GM21447 (cell line): ENCODE data around the gene CAMTA1.
"Not testable (repeated sequence)": the region's sequence is repeated elsewhere in the genome, so short reads cannot be mapped to it uniquely, and the experiment has no call there.

Experiments used
- ATAC-seq: cut with Tn5 transposase; IDR thresholded peaks from one replicate; pipeline ENCODE4 v1.9.1; 2021; ENCODE audit not compliant: unreplicated experiment

Gene CAMTA1

DNA sequence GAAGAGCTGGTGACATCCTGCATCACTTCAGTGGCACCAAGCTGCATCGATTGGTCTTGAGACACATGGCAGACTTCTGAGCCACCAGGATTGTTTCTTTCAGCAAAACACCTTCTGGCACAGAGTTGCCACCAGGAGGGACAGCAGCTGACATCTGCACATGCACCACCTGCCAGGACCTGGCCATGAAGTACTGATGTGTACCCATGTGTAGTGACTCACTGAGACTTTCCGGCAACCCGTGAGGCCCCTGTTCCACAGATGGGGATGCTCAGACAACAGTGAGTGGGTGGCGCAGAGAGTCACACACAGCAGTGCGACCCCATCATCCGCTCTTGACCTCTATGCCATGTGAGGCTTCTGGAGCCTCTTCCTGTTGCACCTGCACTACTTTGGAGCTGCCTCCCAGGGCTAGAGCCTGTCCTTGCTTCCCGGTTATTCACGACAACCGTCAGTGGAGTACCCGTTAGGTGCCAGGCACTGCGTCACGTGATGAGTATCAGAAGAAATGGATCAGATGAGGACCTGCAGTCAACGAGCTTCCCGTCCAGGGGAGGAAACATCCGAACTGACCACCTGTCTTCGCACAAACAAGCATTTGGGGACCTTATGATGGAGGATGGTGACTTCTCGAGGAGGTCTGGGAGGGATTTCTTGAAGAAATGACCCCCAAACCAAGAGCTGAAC, 905.4 kb downstream of the CAMTA1 start:
- no peak for ATAC-seq

DNA sequence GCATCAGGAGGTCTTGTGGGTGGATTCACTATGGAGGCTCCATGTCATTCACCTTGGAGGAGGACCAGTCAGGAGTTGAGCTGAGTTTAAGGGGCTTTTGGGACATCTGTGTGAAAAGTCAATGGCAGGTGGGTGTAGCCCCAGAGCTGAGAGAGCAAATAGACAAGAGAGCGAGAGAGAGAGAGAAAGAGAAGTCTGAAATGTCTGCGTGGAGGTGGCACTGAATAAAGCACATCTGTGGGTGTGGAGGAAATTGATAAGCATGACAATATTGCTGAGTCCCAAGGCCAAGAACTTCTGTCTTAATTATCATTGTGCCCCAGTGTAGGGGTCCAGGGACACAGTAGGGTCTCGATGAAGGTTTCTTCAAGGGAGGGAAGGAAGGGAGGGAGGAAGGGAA, 906.3 kb downstream of the CAMTA1 start:
- ATAC-seq = no peak

DNA sequence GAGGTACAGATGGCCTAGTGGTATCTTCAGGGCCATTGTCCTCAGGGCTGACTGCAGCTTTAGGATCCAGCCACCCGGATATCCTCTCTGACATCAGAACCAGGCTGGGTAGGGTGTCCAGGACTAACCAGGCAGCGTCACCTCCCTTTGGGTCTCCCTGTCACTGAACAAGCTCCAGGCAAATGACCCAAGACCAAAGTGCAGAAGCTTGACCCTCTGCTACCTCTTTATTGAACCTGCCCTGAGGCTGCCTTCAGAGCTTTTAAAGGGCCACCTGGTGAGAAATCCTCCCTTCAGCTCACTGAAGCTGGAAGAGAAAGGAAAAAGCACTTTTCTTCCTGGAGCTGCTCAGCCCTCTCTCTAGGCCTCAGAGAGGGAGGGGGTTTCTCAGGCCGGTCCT, 906.8 kb downstream of the CAMTA1 start:
- ATAC-seq = no peak

DNA sequence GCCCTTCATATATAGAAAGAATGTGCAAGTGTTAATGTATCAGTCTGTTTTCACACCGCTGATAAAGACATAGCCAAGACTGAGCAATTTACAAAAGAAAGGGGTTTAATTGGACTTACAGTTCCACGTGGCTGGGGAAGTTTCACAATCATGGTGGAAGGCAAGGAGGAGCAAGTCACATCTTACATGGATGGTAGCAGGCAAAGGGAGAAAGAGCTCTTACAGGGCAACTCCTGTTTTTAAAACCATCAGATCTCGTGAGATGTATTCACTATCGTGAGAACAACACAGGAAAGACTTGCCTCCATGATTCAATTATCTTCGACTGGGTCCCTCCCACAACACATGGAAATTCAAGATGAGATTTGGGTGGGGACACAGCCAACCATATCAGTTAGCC, 907.8 kb downstream of the CAMTA1 start:
- not testable (repeated sequence) for ATAC-seq

DNA sequence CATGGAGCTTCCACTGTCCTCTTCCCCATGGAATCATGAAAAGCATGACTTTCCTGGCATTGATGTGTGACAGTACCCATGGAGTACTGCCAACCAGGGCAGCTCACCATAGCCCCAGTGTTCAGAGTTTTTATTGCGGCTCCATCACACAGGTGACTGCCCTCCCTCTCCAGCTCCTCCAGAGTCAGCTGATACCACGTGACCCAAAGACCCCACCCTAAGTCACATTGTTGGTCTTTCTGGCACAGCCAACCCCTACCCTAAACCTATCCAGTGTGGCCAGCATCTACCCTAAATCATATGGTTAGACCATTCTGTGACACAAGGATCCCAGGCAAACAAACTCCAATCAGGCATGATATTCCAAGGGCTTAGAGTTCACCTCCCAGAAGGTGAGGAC, 908.4 kb downstream of the CAMTA1 start:
- ATAC-seq = no peak

DNA sequence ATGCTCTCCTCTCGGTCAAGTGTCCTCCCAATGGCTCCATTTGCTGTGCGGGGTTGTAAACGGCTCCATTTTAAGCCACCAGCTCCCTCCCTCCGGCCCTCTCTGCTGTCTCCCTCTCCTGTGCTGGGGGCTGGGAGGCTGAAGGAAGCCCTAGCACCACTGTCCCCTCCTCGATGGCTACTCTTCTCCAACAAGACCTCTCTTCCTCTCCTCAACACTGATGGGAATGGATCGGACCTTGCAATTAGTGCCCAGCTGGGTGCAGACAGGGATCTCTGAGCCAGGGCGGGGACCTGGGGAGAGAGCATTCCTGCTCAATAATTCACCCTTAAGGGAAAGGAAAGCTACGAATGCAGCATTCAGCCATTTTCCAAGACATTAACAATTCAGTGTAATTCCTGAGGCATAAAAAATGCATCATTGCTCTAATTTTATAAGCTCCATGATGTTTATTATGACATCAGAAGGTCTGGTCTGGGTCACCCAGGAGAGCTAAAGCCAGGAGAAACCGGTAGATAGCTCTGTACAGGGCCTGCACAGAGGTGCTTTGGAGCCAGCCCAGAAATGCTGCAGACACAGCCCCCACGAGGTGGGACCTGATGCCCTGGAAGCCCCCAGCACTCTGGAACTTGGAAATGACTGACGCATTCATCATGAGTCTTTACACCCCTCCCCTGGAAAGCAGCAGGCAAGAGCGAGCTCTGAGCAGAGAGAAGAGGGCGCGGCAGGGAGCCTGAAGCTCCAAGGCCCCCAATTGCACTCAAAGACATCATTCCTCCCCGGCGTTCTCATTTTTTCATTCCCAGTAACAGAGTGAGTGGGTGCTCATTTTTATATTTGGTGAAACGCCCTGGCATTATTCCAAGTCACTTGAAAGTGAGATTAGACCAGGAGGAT, 909.6 kb downstream of the CAMTA1 start:
- ATAC-seq = no peak

DNA sequence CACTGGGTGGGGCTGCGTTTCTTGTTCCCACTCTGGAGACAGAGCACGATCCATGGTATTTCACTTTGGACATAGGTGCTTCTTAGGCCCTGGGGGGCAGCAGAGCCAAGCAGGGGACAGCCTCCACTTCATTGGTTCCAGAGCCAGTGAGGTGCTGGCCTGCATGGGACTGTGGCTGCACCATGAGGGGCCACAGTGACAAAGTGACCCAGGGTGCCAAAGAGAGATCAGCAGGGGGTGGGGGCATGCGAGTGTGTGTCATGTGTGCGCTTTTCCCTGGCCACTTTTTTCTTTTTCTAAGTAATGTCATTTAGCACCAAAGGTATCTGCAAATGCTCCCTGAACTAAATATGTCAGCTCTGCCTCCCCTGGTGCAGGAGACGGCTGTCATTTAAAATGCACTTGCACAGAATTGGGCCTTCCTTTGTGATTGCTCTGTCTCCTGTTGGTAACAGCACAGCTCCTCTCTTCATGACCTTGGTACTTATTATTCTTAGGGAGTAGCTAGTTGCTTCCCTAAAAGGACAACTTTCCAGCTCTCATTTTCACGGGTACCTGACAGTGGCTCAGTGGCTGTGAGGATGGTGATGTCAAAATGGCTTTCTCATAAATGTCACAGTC, 910.4 kb downstream of the CAMTA1 start:
- no peak for ATAC-seq

DNA sequence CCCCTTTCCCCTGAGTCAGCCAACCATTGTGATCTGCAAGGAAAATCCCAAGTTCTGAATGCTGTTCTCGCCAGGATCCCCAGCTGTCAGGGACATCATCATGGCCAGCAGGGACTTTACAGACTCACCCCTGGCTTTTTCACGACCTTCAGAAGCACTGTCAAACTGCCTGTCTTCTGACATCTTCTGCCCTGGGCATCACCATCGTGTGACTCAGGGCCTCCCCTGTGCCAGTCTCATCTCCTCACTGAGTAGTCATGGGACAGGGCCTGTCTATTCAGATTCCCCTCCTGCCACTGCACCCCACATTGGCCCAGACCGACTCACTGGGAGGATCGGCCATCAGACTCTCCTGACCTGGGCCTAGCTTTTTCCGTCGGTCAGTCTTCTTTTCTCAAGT, 913.4 kb downstream of the CAMTA1 start:
- no peak for ATAC-seq

DNA sequence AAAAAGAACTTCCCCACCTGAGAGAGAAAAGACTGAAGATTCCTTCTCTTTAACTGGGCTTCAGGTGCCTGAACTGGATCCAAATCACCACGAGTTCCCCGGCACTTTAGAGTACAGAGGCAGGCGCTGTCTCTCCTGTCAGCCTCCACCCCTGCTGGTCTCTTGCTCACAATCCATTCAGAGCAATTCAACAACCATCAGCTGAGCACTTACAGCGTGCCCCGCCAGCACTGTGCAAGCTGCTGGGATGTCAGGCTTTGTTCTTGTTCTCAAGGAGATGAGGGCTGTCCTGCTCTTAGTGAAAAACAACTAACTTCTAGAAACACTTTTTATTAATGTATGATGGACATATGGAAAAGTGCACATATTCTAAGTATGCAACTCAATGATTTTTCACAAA, 917.1 kb downstream of the CAMTA1 start:
- no peak for ATAC-seq

DNA sequence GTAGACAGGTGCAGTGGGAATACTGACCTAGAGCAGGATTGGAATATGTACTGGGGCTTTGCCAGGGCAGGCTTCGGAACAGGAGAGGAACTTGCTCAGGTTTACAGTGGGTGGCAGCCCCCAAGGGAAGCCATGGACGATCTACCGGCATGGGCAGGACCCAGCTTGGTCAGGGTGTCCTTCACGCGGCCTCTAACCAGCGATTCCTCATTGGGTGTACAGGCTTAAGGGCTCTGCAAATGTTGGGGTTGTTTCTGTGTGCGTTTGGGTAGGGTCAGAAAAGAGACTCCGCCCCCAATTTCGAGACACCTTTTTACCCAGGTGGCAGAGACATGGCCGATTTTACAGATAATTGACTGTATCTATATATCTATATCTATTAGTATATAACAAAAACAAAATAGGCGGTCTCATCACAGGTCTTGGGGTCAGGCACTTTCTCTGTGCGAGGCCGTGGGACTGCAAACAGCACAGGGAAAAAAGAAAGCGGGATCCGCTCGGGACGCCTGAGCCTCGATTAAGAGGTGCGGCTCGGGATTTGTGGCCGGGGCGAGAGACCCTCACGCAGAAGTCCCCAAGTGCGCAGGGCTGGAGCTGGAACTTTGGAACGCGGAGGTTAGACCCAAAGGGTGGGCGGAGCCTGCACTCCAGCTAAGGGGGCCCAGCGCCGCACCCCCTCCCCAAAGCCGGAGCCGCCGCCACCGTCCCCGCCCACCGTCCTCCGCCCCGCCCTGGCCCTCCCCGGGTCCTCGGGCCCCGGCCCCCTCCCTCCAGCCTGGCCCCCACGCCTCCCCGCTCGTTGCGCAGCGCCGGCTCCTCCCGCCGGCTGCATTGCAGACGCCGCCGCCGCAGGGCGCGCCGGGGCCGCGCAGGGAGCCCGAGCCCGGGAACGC, 918.3 kb downstream of the CAMTA1 start:
- no peak for ATAC-seq

DNA sequence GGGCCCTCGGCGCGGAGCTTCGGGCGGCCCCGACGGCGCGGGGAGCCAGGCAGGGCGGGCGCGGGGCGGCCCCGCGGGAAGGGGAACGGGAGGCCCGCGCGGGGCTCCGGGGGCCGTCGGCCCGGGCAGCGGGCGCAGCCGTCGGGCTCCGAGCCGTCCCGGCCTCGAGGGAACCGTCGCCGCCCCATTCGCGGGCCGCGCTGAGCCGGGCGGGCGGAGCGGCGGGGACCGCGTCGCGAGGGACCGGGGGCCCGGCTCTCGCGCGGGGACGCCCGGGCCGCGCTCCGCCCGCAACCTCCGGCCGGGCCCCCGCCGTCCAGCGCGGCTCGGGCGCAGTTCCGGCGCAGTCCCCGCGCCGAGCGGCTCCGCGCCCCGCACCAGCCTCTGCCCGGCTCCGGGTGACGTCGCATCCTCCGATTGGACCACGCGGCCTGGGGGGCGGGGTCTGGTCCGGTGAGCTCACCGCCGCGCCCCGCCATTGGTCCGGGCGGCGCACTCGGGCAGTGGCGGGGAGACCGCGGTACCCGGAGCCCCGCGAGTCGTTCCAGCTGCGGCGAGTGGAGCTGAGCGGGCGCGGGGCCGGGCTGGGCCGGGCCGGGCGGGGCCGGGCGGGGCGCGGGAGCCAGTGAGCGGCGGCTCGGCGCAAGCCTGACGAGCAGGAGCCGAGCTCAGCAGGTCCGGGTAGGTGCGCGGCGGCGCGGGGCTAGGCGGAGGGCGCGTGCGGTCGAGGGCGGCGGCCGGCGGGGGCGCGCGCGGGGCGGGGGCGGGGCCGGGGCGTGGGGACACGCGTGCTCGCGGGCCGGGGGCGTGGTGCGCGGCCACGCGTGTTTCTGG, 919.2 kb downstream of the CAMTA1 start:
- peak; percentile 93 for ATAC-seq

DNA sequence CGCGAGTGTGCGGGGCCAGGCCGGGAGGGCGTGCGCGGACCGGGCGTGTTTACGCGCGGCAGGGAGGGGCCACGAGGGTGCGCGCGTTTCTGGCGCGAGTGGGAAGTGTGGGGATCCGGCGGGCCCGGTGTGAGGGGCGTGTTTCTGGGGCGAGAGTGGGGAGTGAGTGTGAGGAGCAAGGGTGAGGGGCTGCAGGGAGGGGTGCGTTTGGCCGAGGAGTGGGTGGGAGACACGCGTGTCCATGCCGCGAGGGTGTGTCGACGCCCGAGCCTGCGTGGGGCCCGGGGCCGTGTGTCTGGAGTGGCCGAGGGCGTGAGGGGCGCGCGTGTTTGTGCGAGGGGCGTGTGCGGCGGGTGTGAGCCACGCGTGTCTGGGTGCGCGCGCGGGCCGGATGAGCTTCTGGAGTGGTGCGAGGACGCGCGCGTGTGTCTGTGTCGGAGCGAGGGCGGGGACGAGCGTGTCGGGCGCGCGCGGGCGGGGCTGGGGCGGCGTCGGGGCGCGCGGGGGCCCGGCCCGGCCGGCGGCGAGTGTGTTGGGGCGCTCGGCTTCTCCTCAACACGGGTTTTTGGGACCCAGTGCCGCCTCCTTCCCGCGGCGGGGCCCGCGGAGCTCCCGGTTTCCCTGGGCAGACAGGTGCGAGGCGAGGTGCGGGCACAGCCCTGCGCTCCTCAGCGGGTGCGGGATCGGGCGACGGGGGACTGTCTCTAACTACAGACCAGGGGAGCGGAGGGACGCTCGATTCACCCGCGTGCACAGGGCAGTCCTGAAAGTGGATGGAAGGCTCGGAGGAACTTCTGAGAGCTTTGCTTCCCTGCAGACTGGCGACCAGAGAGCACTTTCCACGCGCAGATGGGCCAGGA, 920.0 kb downstream of the CAMTA1 start:
- ATAC-seq = no peak

DNA sequence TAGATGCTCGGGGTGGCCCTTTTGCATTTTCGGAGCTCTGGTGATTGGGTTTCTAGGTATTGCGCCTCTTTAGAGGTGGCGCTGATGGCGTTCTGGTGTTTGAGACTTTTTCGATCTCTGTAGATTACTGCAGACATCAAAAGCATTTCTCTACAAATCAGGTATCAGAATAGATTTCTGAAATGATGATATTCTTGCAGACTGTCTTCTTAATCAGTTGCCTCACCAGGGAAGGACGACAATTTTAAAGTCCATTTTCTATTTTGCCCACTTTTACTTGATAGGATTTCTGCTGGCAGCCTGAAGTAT, 920.6 kb downstream of the CAMTA1 start:
- ATAC-seq = no peak

DNA sequence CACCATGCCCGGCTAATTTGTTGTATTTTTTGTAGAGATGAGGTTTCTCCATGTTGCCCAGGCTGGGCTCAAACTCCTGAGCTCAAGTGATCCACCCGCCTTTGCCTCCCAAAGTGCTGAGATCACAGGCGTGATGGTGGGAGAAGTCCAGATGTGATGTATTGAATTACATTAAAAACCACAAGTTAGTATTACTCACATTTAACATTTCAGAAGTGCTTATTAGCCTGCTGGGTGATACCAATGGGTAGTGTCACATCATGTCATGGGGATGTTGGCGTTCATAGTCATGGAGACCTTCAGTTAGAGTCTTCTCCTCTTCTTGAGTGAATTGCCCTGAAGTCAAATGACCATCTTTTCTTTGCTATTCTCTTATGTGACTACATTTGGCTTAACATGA, 922.3 kb downstream of the CAMTA1 start:
- no peak for ATAC-seq

DNA sequence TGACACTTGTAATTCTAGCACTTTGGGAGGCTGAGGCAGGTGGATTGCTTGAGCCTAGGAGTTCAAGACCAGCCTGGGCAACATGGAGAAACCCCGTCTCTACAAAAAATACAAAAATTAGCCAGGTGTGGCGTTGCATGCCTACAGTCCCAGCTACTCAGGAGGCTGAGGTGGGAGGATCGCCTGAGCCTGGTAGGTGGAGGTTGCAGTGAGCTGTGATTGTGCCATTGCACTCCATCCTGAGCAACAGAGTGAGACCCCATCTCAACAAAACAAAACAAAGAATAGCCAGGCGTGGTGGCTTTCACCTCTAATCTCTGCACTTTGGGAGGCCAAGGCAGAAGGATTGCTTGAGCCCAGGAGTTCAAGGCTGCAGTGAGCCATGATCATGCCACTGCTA, 922.8 kb downstream of the CAMTA1 start:
- ATAC-seq = not testable (repeated sequence)

DNA sequence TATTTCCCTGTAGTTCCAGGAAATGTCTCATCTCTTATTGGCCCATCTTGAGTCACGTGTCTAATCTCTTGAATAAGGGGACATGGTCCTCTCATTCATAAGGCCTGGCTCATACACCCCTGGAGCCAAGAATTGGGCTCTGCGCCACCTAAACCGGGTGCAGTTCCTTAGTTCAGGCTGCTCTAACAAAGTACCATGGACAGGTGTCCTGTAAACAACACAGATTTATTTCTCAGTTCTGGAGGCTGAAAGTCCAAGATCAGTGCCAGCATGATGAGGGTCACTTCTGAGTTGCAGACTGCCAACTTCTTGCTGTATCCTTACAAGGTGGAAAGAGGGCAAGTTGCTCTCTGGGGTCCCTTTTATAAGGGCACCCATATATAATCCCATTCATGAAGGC, 925.6 kb downstream of the CAMTA1 start:
- no peak for ATAC-seq

DNA sequence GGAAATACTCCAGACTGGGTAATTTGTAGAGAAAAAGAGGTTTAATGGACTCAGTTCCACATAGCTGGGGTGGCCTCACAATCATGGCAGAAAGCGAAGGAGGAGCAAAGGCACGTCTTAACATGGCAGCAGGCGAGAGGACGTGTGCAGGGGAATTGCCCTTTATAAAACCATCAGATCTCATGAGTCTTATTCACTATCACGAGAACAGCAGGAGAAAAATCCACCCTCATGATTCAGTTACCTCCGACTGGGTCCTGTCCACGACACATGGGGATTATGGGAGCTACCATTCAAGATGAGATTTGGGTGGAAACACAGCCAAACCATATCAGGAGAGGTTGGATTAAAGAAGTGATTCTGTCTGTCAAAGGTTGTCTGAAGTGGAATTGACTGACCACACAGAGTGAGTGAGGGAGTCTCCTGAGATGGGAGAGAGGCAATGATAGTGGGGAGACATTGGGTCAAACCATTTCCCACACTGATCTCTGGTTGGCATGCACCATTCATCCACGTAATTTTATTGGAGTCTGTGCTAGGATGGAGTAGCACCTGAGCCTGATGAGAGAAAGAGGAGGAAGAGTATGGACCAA, 927.6 kb downstream of the CAMTA1 start:
- ATAC-seq = no peak

DNA sequence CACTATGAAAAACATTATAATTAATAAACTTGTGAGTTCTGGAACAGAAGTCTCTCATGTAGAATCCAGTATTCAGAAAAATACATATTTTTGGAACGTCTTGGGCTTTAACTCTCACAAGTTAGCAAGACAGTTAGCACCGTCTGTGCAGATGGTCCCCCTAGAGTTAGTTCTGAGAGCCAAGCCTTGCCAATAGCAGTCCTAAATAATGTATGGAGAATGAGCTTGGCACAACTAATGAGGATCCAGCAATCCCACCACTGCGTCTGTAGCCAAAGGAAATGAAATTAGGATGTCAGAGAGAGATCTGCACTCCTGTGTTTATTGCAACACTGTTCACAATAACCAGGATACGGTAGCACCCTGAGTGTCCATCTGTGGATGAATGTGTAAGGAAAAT, 931.3 kb downstream of the CAMTA1 start:
- ATAC-seq = no peak

DNA sequence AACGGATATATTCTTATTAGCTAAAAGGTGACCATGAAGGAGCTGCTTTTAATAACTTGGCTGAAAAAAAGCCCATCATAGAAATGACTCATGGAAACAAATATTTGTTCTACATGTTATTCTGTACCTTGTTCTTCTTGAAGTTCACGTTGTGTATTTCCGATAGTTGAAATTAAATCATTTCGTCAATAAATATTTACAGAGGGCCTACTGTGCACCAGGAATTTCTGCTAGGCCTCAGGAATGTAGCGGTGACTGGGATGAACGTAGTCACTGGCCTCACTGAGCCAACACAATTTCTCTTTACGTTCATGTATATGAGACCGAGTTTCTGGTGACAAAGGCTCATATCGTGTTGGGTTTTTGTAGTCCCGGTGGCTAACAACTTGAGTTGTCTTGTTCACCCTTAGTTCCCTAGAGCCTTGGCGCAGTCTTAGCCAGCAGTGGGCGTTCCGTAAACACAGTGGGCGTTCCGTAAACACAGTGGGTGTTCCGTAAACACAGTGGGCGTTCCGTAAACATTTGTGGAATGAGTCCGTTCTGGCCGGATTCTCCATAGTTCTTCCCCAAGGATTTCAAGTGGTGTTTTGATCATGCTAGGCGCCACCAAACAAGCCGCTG, 932.6 kb downstream of the CAMTA1 start:
- ATAC-seq = no peak
